ENCODE results near the gene KLF11.

DNA sequence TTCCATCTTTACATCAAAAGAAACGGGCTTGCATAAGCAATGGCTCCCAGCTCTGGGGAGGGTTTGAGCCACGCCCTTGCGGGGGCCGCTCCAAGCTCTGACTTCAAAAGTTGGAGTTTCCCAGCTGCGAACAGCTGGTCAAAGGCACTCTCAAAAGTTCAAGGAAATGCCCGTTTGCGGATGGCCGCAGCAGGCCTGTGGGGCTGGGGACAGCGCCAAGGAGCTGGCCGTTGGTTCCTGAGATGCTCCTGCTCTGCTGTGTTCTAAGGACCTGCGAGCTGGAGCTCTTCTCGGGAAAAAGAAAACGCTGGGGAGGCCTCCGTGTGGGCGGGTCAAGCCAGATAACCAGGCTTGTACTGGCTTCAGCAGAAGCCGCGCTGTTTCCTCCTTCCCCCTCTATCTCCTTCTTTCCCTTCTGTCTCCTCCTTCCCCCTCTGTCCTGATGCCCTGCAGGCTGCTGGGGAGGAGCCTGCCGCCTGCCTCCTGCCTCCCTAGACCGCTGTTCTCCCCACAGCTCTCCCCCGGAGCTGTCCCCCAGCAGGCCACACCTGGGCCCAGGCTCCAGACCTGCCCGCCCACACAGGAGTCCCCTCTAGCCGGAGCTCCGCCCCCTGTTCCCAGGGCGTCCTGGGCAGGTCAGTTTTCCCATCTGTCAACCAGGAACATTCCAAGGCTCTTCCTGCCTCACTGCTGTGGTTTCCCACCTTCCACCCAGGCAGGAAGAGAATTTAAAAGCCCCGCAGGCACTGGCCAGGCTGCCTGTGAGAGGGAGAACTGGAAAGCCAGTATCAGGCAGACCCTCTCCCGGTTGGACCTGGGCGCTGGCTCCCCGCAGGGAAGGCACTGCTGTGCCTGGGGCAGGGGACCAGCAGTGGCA, 14.1 kb downstream of the KLF11 start:
- TF ChIP-seq, protein P1, sequence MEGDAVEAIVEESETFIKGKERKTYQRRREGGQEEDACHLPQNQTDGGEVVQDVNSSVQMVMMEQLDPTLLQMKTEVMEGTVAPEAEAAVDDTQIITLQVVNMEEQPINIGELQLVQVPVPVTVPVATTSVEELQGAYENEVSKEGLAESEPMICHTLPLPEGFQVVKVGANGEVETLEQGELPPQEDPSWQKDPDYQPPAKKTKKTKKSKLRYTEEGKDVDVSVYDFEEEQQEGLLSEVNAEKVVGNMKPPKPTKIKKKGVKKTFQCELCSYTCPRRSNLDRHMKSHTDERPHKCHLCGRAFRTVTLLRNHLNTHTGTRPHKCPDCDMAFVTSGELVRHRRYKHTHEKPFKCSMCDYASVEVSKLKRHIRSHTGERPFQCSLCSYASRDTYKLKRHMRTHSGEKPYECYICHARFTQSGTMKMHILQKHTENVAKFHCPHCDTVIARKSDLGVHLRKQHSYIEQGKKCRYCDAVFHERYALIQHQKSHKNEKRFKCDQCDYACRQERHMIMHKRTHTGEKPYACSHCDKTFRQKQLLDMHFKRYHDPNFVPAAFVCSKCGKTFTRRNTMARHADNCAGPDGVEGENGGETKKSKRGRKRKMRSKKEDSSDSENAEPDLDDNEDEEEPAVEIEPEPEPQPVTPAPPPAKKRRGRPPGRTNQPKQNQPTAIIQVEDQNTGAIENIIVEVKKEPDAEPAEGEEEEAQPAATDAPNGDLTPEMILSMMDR (IDR thresholded peaks at IDR 0.05; ENCODE audit: insufficient read depth, low read length), result no peak
- TF ChIP-seq POLR2AphosphoS5 (IDR thresholded peaks at IDR 0.05; ENCODE audit: low read depth), result no peak
- TF ChIP-seq, protein P2, sequence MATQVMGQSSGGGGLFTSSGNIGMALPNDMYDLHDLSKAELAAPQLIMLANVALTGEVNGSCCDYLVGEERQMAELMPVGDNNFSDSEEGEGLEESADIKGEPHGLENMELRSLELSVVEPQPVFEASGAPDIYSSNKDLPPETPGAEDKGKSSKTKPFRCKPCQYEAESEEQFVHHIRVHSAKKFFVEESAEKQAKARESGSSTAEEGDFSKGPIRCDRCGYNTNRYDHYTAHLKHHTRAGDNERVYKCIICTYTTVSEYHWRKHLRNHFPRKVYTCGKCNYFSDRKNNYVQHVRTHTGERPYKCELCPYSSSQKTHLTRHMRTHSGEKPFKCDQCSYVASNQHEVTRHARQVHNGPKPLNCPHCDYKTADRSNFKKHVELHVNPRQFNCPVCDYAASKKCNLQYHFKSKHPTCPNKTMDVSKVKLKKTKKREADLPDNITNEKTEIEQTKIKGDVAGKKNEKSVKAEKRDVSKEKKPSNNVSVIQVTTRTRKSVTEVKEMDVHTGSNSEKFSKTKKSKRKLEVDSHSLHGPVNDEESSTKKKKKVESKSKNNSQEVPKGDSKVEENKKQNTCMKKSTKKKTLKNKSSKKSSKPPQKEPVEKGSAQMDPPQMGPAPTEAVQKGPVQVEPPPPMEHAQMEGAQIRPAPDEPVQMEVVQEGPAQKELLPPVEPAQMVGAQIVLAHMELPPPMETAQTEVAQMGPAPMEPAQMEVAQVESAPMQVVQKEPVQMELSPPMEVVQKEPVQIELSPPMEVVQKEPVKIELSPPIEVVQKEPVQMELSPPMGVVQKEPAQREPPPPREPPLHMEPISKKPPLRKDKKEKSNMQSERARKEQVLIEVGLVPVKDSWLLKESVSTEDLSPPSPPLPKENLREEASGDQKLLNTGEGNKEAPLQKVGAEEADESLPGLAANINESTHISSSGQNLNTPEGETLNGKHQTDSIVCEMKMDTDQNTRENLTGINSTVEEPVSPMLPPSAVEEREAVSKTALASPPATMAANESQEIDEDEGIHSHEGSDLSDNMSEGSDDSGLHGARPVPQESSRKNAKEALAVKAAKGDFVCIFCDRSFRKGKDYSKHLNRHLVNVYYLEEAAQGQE (IDR thresholded peaks at IDR 0.05; ENCODE audit: insufficient replicate concordance, low read depth), result no peak
- TF ChIP-seq GABPA (IDR thresholded peaks at IDR 0.05; ENCODE audit: low read depth), result no peak
